HCT116 (cell line): ENCODE results near the gene TFCP2L1. TPM values are rescaled to one million over a fixed set of nuclear protein-coding genes. Genes with fewer than 3 reads are reported as not detected.

ENCODE experiments used
- ATAC-seq: fragments of 200-7000 bp; cut with Tn5 transposase; 2 replicates; pipeline ENCODE4 v1.9.1; 2020; ENCODE audit warnings: mild to moderate bottlenecking, moderate library complexity
- BruUV-seq: library from RNA; stranded (reverse); fragments of 400-500 nt; replicated peaks from 2 replicates; lab custom pipeline; 2021; lab: Mats Ljungman, UMichigan
- CTCF ChIA-PET: fragments of 300-600 bp; sonication (Branson Sonifier 250); formaldehyde crosslinking; loops from one replicate; lab custom pipeline; 2021; ENCODE audit warnings: antibody characterized with exemption; lab: Charles Lee
- POLR2A ChIA-PET: fragments of 300-600, 350-600 bp; sonication (Branson Sonifier 250); formaldehyde crosslinking; loops from one replicate; lab custom pipeline; 2021; ENCODE audit warnings: antibody characterized with exemption; lab: Charles Lee
- RAD21 ChIA-PET, 2 experiments: fragments of 300-600 bp; sonication (Branson Sonifier 250); formaldehyde crosslinking; loops; one replicate each; lab custom pipeline; 2023; ENCODE audit warnings: low total read pairs in 2 of 2; ENCODE audit not compliant: uncharacterized antibody in 2 of 2, unreplicated experiment in 2 of 2, low non-redundant PET in 1 of 2; lab: Charles Lee
- DNase-seq: peaks from one replicate; pipeline ENCODE4 v3.0.0-alpha.2; 2010; ENCODE audit warnings: low read depth, low spot score
- H2AFZ ChIP-seq: fragments of 200-600 bp; shearing (Covaris generic), sonication (generic); 2 replicates; pipeline ENCODE4 v1.6.1; 2017; ENCODE audit warnings: low read depth, mixed run types, mixed read lengths, antibody characterized with exemption, low read length; ENCODE audit not compliant: poor library complexity, severe bottlenecking
- H3K27ac ChIP-seq: 2 replicates; pipeline ENCODE4 v1.5.1; 2012; ENCODE audit warnings: low read depth, low read length
- H3K27me3 ChIP-seq: fragments of 200-600 bp; sonication (generic); 2 replicates; pipeline ENCODE4 v1.6.1; 2016; ENCODE audit warnings: mixed run types, low read length, mixed read lengths; ENCODE audit not compliant: insufficient read depth
- H3K36me3 ChIP-seq, 2 experiments: fragments of 200-500 bp in 1 of 2; fragments of 200-600 bp in 1 of 2; sonication (Bioruptor generic) in 1 of 2; sonication (generic) in 1 of 2; 2 replicates each; pipeline versions ENCODE4 v1.5.1 to v1.6.1; 2014 to 2016; ENCODE audit warnings: low read length in 2 of 2, inconsistent platforms in 1 of 2, mixed read lengths in 1 of 2, mixed run types in 1 of 2; ENCODE audit not compliant: insufficient read depth in 2 of 2, control insufficient read depth in 1 of 2
- H3K4me1 ChIP-seq, 2 experiments: fragments of 200-600 bp in 1 of 2; sonication (generic) in 1 of 2; 2 replicates each; pipeline versions ENCODE4 v1.5.1 to v1.6.1; 2012 to 2017; ENCODE audit warnings: low read length in 2 of 2, inconsistent platforms in 1 of 2, mild to moderate bottlenecking in 1 of 2, mixed read lengths in 1 of 2, mixed run types in 1 of 2, moderate library complexity in 1 of 2; ENCODE audit not compliant: insufficient read depth in 2 of 2, control insufficient read depth in 1 of 2
- H3K4me2 ChIP-seq: fragments of 200-600 bp; sonication (generic); 2 replicates; pipeline ENCODE4 v1.6.1; 2017; ENCODE audit warnings: mixed run types, low read length, mixed read lengths
- H3K4me3 ChIP-seq, 2 experiments: fragments of 200-600 bp in 1 of 2; sonication (generic) in 1 of 2; replicated peaks in 1 of 2; 2 replicates each; pipeline ENCODE4 v1.5.1; 2011 to 2016; ENCODE audit warnings: low read length in 2 of 2, control low read depth in 1 of 2, low read depth in 1 of 2, mild to moderate bottlenecking in 1 of 2, mixed read lengths in 1 of 2, mixed run types in 1 of 2
- H3K79me2 ChIP-seq: fragments of 200-600 bp; sonication (generic); 2 replicates; pipeline ENCODE4 v1.6.1; 2017; ENCODE audit warnings: mild to moderate bottlenecking, mixed run types, low read length, moderate library complexity, mixed read lengths; ENCODE audit not compliant: insufficient read depth
- H3K9ac ChIP-seq: fragments of 200-600 bp; sonication (generic); 2 replicates; pipeline ENCODE4 v1.6.1; 2016; ENCODE audit warnings: low read length, mixed read lengths
- H3K9me2 ChIP-seq: fragments of 200-600 bp; sonication (generic), shearing (Covaris generic); 2 replicates; pipeline ENCODE4 v1.6.1; 2017; ENCODE audit warnings: mixed run types, mild to moderate bottlenecking, moderate library complexity; ENCODE audit not compliant: insufficient read depth
- H3K9me3 ChIP-seq, 2 experiments: fragments of 200-500 bp in 1 of 2; fragments of 200-600 bp in 1 of 2; sonication (Bioruptor generic) in 1 of 2; sonication (generic) in 1 of 2; 2 replicates each; pipeline ENCODE4 v1.6.1; 2014 to 2017; ENCODE audit warnings: low read length in 2 of 2, mixed read lengths in 2 of 2, inconsistent platforms in 1 of 2, low read depth in 1 of 2, mild to moderate bottlenecking in 1 of 2, mixed run types in 1 of 2, moderate library complexity in 1 of 2; ENCODE audit not compliant: control insufficient read depth in 1 of 2, insufficient read depth in 1 of 2
- H4K20me1 ChIP-seq: fragments of 200-600 bp; sonication (generic), shearing (Covaris generic); 2 replicates; pipeline ENCODE4 v1.6.1; 2017; ENCODE audit warnings: mixed run types, mild to moderate bottlenecking, moderate library complexity; ENCODE audit not compliant: insufficient read depth
- CEBPB ChIP-seq: IDR thresholded peaks from 2 replicates; pipeline ENCODE4 v1.6.1; 2012; ENCODE audit warnings: low read depth
- CTCF ChIP-seq, 3 experiments: fragments of 200-600 bp in 1 of 3; sonication (generic) in 1 of 3; IDR thresholded peaks in 2 of 3; conservative IDR thresholded peaks in 1 of 3; 2 replicates each; pipeline ENCODE4 v1.5.1; 2012 to 2017; ENCODE audit warnings: low read depth in 2 of 3, low read length in 2 of 3, antibody characterized with exemption in 1 of 3, borderline replicate concordance in 1 of 3, control low read depth in 1 of 3, mild to moderate bottlenecking in 1 of 3, mixed read lengths in 1 of 3, mixed run types in 1 of 3, moderate library complexity in 1 of 3; ENCODE audit not compliant: insufficient read depth in 1 of 3
- EGR1 ChIP-seq: IDR thresholded peaks from 2 replicates; pipeline ENCODE4 v1.6.1; 2012; ENCODE audit warnings: low read depth
- ELF1 ChIP-seq: IDR thresholded peaks from 2 replicates; pipeline ENCODE4 v1.6.1; 2012; ENCODE audit warnings: low read depth, borderline replicate concordance
- EZH2phosphoT487 ChIP-seq: fragments of 200-600 bp; IDR thresholded peaks from 2 replicates; pipeline ENCODE4 v1.6.1; 2018; ENCODE audit warnings: antibody characterized with exemption, borderline replicate concordance
- FOSL1 ChIP-seq: IDR thresholded peaks from 2 replicates; pipeline ENCODE4 v1.6.1; 2012; ENCODE audit warnings: low read depth
- POLR2A ChIP-seq: IDR thresholded peaks from 2 replicates; pipeline ENCODE4 v1.7.0; 2011; ENCODE audit warnings: borderline replicate concordance; ENCODE audit not compliant: insufficient read depth, insufficient read length; ENCODE audit errors: extremely low read depth
- POLR2AphosphoS5 ChIP-seq: IDR thresholded peaks from 2 replicates; pipeline ENCODE4 v1.6.1; 2011; ENCODE audit warnings: mild to moderate bottlenecking, low read depth, low read length, moderate library complexity
- RAD21 ChIP-seq: IDR thresholded peaks from 2 replicates; pipeline ENCODE4 v1.6.1; 2012; ENCODE audit warnings: low read depth, mild to moderate bottlenecking
- SIN3A ChIP-seq: IDR thresholded peaks from 2 replicates; pipeline ENCODE4 v1.6.1; 2012; ENCODE audit warnings: low read depth
- SRF ChIP-seq: IDR thresholded peaks from 2 replicates; pipeline ENCODE4 v1.6.1; 2012; ENCODE audit warnings: low read depth
- TCF7L2 ChIP-seq: IDR thresholded peaks from 2 replicates; pipeline ENCODE4 v1.7.0; 2011; ENCODE audit warnings: borderline replicate concordance, inconsistent platforms; ENCODE audit not compliant: insufficient read depth, insufficient read length; ENCODE audit errors: extremely low read depth
- YY1 ChIP-seq: IDR thresholded peaks from 2 replicates; pipeline ENCODE4 v1.6.1; 2011; ENCODE audit warnings: low read length, low read depth, moderate library complexity, mild to moderate bottlenecking; ENCODE audit not compliant: insufficient replicate concordance; ENCODE audit errors: extremely low read depth
- ZNF274 ChIP-seq: fragments of 200-500 bp; sonication (Bioruptor generic); IDR thresholded peaks from 2 replicates; pipeline ENCODE4 v1.6.1; 2014; ENCODE audit warnings: mild to moderate bottlenecking, low read depth, low read length, inconsistent platforms
- intact Hi-C: fragments of 100-400 bp; cut with micrococcal nuclease; formaldehyde crosslinking; loops from 2 replicates; pipeline ENCODE4 v1.10.0; 2022
- total RNA-seq: library from RNA; stranded (reverse); gene quantifications from one replicate; pipeline ENCODE4 v1.2.1, GENCODE V29; 2021; ENCODE audit not compliant: unreplicated experiment
- TF ChIP-seq, protein P1 (sequence below): IDR thresholded peaks from 2 replicates; pipeline ENCODE4 v1.6.1; 2012

TFCP2L1 gene
- total RNA-seq, 1 experiment from 2014 or later: 8.4 TPM

GRCh38 chr2:121251497-121251896 is 33.5 kb downstream of the TFCP2L1 start:
- POLR2A ChIA-PET: no interaction called here
- no TSS peak for BruUV-seq
- Histone ChIP-seq H2AFZ (no peak overlapping the region), H3K4me1 (no peaks in the 10 kb centered on the region)
- no peak for TF ChIP-seq POLR2AphosphoS5
- TF ChIP-seq TCF7L2: no peak
- TF ChIP-seq, all 23 proteins: peak for 0
- Histone ChIP-seq H4K20me1 (no peaks in the 10 kb centered on the region), H3K9ac (no peak overlapping the region), H3K4me2 (no peak overlapping the region), H3K27ac (no peak overlapping the region), H3K9me3 (no peaks in the 10 kb centered on the region), H3K79me2 (no peaks in the 10 kb centered on the region), H3K27me3 (no peaks in the 10 kb centered on the region), H3K36me3 (no peaks in the 10 kb centered on the region), H3K4me3 (no peak overlapping the region), H3K9me2 (no peaks in the 10 kb centered on the region)
- CTCF ChIA-PET: no interaction called here
- DNase-seq (no peak), ATAC-seq (no peak)
- intact Hi-C loops: no loop called here
- RAD21 ChIA-PET: no interaction called here

GRCh38 chr2:121248766-121249343 is 36.1 kb downstream of the TFCP2L1 start:
- RAD21 ChIA-PET: no interaction called here
- no peaks in the 10 kb centered on the region for H3K27me3 ChIP-seq
- no peak overlapping the region for H3K9ac ChIP-seq
- CTCF ChIA-PET: no interaction called here
- no peaks in the 10 kb centered on the region for H3K4me1 ChIP-seq
- H3K27ac ChIP-seq: no peak overlapping the region
- no TSS peak for BruUV-seq
- H3K4me2 ChIP-seq: no peak overlapping the region
- POLR2A ChIA-PET: no interaction called here
- H4K20me1 ChIP-seq: no peaks in the 10 kb centered on the region
- DNase-seq (no peak), ATAC-seq (no peak)
- no peaks in the 10 kb centered on the region for H3K36me3 ChIP-seq
- H3K4me3 ChIP-seq: no peak overlapping the region
- no peaks in the 10 kb centered on the region for H3K79me2 ChIP-seq
- H2AFZ ChIP-seq: no peak overlapping the region
- no peaks in the 10 kb centered on the region for H3K9me2 ChIP-seq
- H3K9me3 ChIP-seq: no peaks in the 10 kb centered on the region
- TF ChIP-seq TCF7L2 (no peak), RAD21 (no peak), FOSL1 (no peak), POLR2AphosphoS5 (no peak), CTCF (IDR thresholded peaks at IDR 0.05 in 2 of 3, conservative IDR thresholded peaks at IDR 0.05 in 1 of 3; ENCODE audit: borderline replicate concordance in 1 of 3, insufficient read depth in 1 of 3, low read depth in 2 of 3, low read length in 2 of 3) (no peak), EZH2phosphoT487 (no peak), SRF (no peak), POLR2A (no peak), ELF1 (no peak), EGR1 (no peak), ZNF274 (no peak), SIN3A (no peak), CEBPB (no peak), YY1 (no peak)
- TF ChIP-seq, protein P1, sequence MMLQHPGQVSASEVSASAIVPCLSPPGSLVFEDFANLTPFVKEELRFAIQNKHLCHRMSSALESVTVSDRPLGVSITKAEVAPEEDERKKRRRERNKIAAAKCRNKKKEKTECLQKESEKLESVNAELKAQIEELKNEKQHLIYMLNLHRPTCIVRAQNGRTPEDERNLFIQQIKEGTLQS: no peak
- intact Hi-C loops: no loop called here
